AG04450 (cell line): ENCODE data around the gene CDK6. TPM values are rescaled to one million over a fixed set of nuclear protein-coding genes. Genes with fewer than 3 reads are reported as not detected.

Experiments
- CTCF ChIA-PET: fragments of 300-600, 350-600 bp; formaldehyde crosslinking; extraction: SDS; loops from one replicate; lab custom pipeline; 2022; ENCODE audit warnings: antibody characterized with exemption, inconsistent platforms; lab: Charles Lee
- POLR2A ChIA-PET: fragments of 350-600 bp; formaldehyde crosslinking; extraction: SDS; loops from one replicate; lab custom pipeline; 2021; ENCODE audit warnings: antibody characterized with exemption, inconsistent platforms; lab: Yijun Ruan, JAX
- DNase-seq: peaks from one replicate; pipeline ENCODE4 v3.0.0-alpha.2; 2011; ENCODE audit warnings: low read depth, low spot score
- H3K27ac ChIP-seq: one replicate; pipeline ENCODE4 v1.5.1; 2012; ENCODE audit warnings: low read depth, low read length, control low read depth
- H3K27me3 ChIP-seq: one replicate; pipeline ENCODE4 v1.6.0; 2012; ENCODE audit warnings: low read length; ENCODE audit not compliant: control insufficient read depth, insufficient read depth
- H3K4me3 ChIP-seq: 2 replicates; pipeline ENCODE4 v1.5.1; 2011; ENCODE audit warnings: mild to moderate bottlenecking, low read depth, low read length, control low read depth
- H3K9me3 ChIP-seq: 2 replicates; pipeline ENCODE4 v1.5.1; 2012; ENCODE audit warnings: low read length; ENCODE audit not compliant: control insufficient read depth, insufficient read depth
- polyA plus RNA-seq: library from polyadenylated mRNA; depleted of rRNA; stranded (reverse); fragments of >200 nt; gene quantifications from 2 replicates; pipeline ENCODE4 v1.2.3, GENCODE V29; 2011
- TF ChIP-seq, protein P1 (sequence below): IDR thresholded peaks from 2 replicates; pipeline ENCODE4 v1.5.1; 2011; ENCODE audit warnings: low read depth, low read length, control low read depth, inconsistent platforms

Gene CDK6
- polyA plus RNA-seq, 1 experiment = 40.6 TPM

DNA sequence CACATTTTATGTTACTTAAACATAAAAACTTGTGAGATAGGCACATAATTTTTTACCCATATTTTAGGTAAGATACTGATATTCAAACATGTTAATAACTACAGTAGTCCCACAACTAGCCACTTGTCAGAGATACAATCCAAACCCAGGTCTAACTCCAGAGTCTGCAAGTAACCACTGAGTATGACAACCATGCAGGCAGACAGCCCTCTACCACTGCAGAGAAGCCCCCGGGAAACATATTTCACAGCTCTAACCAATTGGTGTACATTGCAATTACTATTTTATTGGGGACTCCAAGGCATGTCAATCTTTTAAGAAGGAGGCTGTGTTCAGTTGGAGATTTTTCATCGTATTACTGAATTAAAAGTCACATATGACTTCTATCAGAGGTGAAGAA is 139.0 kb downstream of the CDK6 start:
- Histone ChIP-seq H3K4me3 (no peak overlapping the region), H3K27me3 (no peaks in the 10 kb centered on the region), H3K9me3 (no peaks in the 10 kb centered on the region), H3K27ac (no peak overlapping the region)
- TF ChIP-seq, protein P1, sequence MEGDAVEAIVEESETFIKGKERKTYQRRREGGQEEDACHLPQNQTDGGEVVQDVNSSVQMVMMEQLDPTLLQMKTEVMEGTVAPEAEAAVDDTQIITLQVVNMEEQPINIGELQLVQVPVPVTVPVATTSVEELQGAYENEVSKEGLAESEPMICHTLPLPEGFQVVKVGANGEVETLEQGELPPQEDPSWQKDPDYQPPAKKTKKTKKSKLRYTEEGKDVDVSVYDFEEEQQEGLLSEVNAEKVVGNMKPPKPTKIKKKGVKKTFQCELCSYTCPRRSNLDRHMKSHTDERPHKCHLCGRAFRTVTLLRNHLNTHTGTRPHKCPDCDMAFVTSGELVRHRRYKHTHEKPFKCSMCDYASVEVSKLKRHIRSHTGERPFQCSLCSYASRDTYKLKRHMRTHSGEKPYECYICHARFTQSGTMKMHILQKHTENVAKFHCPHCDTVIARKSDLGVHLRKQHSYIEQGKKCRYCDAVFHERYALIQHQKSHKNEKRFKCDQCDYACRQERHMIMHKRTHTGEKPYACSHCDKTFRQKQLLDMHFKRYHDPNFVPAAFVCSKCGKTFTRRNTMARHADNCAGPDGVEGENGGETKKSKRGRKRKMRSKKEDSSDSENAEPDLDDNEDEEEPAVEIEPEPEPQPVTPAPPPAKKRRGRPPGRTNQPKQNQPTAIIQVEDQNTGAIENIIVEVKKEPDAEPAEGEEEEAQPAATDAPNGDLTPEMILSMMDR = no peak
- POLR2A ChIA-PET = interaction anchor here (1.0 to 2.1 kb wide), 2 partner anchors 134 to 140 kb away, joined by 3 to 4 read pairs; no protein-coding TSS in a partner anchor
- DNase-seq = no peak
- CTCF ChIA-PET = interaction anchor here (1.2 kb wide), 1 partner anchor 135 kb away, joined by 6 read pairs; no protein-coding TSS in a partner anchor

DNA sequence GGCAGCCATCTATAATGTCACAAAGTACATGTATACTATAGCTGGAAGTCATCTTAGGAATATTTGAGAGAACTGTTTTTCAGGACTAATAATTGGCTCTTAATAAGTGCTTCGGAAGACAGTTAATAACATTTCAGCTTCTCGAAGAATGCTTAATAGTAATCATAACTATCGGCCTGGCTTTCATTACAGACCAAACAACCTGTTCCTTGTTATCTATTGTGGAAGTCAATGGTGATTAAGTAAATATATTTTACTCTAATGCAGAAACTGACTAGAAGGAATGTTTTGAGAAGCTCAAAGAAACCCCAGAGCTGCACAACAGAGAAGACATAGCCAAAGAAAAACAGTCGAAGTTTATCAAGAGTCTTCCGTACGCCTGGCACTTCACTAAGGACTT is 139.4 kb downstream of the CDK6 start:
- CTCF ChIA-PET = no interaction called here
- TF ChIP-seq, protein P1 = no peak
- POLR2A ChIA-PET = interaction anchor here (1.0 to 2.1 kb wide), 2 partner anchors 134 to 140 kb away, joined by 3 to 4 read pairs; no protein-coding TSS in a partner anchor
- Histone ChIP-seq H3K9me3 (no peaks in the 10 kb centered on the region), H3K27me3 (no peaks in the 10 kb centered on the region), H3K27ac (no peak overlapping the region), H3K4me3 (no peak overlapping the region)
- no peak for DNase-seq

DNA sequence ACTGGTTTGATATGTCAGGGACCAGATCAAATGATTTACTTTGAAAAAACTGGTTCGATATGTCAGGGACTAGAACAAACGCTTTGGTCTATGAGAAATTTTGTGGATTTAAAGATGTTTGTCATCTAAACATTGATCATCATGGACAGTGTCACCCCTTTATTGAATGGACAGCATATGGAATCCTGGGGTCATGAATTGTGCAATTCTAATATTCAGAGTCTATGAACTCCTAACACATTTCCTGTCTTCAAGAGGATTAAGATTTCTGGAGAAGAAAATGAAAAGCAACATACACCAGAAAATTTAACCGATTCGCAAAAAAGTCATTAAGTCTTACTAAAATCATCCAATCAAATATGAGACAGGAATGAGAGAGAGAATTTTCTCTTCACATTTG is 139.8 kb downstream of the CDK6 start:
- H3K27ac ChIP-seq = no peak overlapping the region
- TF ChIP-seq, protein P1 = no peak
- DNase-seq = no peak
- POLR2A ChIA-PET = interaction anchor here (0.9 to 1.7 kb wide), 3 partner anchors 55 to 135 kb away, joined by 3 to 8 read pairs (median 5); partner anchors contain the start of gene FAM133B
- CTCF ChIA-PET = interaction anchor here (1.4 kb wide), 2 partner anchors 98 to 141 kb away, joined by 3 to 4 read pairs; no protein-coding TSS in a partner anchor
- no peaks in the 10 kb centered on the region for H3K9me3 ChIP-seq
- no peak overlapping the region for H3K4me3 ChIP-seq
- H3K27me3 ChIP-seq = no peaks in the 10 kb centered on the region

DNA sequence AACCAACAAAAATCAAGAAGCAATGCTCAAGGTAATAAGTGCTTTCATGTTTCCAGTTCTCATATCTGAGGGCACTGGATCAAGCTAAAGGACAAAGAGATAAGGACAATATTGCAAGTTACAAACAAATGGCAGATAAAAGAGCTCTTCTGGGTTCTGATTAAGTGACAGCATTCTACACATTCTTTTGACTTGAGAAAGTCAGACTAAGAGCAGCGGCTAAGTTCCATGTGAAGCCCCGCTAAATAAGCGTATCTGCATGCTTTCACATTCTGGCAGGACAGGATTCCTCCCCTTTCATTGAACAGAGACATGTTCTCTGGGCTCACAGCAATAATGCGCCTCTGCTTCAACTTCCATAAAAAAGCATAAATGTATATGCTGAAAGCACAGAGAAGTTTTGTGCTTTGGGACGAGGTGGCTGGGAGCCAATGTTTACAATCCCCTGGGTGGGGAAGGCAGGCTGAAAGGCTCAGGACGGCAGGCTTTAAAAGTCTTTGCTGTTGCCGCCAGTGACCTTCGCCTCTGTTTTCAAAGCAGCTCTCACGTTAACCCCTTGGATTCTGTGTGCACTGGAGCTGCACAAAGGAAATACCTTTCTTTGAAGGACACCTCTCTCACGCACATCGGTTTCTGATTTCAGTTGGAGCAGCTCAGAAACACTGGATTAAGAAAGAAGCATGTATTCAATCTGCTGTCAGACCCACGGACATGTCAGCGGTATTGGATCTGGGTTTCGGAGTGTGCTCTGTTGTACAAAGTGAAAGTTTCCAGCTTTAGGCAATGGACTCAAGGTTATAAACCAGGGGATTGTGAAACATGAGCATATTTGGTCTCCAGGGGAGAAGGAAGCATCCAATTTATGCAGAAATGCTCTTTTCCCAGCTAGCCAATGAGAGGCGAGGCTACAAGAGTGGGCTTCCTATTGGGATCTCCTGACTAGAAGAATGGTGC is 140.8 kb downstream of the CDK6 start:
- TF ChIP-seq, protein P1 = no peak
- H3K9me3 ChIP-seq = no peaks in the 10 kb centered on the region
- CTCF ChIA-PET = interaction anchor here (0.6 to 1.4 kb wide), 5 partner anchors 99 to 142 kb away, joined by 3 to 9 read pairs (median 3); no protein-coding TSS in a partner anchor
- POLR2A ChIA-PET = interaction anchor here (0.6 to 1.7 kb wide), 7 partner anchors 56 to 348 kb away, joined by 3 to 8 read pairs (median 5); partner anchors contain the start of gene FAM133B
- peak; percentile 80 for DNase-seq
- peak overlapping the region; percentile 60 for H3K4me3 ChIP-seq
- H3K27me3 ChIP-seq = no peaks in the 10 kb centered on the region
- peak overlapping the region; percentile 90 for H3K27ac ChIP-seq

DNA sequence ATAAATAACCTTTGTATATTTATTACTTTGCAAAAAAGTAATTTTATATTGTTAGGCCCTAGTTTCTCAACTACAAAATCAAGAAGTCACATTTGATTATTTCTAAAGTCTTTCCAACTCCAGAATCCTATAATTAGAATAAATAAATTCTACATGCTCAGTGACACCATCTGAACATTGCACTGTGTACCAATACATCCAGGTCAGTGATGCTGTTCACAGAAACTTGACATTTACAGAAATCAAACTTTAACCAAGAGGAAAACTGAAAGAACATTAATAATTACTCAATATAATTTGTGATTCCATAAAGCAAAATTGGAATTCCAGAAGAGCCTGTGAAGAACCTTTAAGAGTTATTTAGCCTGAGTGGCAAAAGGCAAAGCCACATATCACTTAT is 142.2 kb downstream of the CDK6 start:
- ChIA-PET POLR2A (no interaction called here), CTCF (no interaction called here)
- H3K9me3 ChIP-seq = no peaks in the 10 kb centered on the region
- DNase-seq = no peak
- no peaks in the 10 kb centered on the region for H3K27me3 ChIP-seq
- H3K4me3 ChIP-seq = no peak overlapping the region
- TF ChIP-seq, protein P1 = no peak
- no peak overlapping the region for H3K27ac ChIP-seq
